ENCODE data around the gene INF2. TPM values are rescaled to one million over a fixed set of nuclear protein-coding genes. Genes with fewer than 3 reads are reported as not detected.

Gene INF2
- total and polyA plus RNA-seq, 9 of the 15 experiments (the other 6 are each of a cell fraction or from before 2014, with no cell fraction given), result 0.56 to 31.3 (median 7.8) TPM

GRCh38 chr14:104729835-104730181, 40.4 kb downstream of the INF2 start:
- intact Hi-C loops (cut with micrococcal nuclease), result no loop called here
- ChIA-PET POLR2A (no interaction called here), CTCF (ENCODE audit: low intra/inter-chr PET ratio) (no interaction called here)
- Histone ChIP-seq H3K9me3 (replicated peaks; ENCODE audit: control insufficient read depth, insufficient read depth, low read depth, low read length) (no peaks in the 10 kb centered on the region), H3K4me3 (peak overlapping the region; percentile 40), H4K20me1 (replicated peaks; ENCODE audit: control insufficient read depth, insufficient read depth, low read length) (no peaks in the 10 kb centered on the region; the same call in 1 of the 2 replicates), H3K27ac (ENCODE audit: extremely low read depth, low read depth, low read length) (peak overlapping the region; percentile 85), H2AFZ (ENCODE audit: low read depth, low read length) (peak overlapping the region; percentile 91), H3K36me3 (ENCODE audit: control insufficient read depth, insufficient read depth, low read length) (no peaks in the 10 kb centered on the region), H3K27me3 (ENCODE audit: control insufficient read depth in 2 of 2, insufficient read depth in 2 of 2, low read length in 2 of 2) (no peaks in the 10 kb centered on the region), H3K4me1 (replicated peaks in 1 of 2; ENCODE audit: control insufficient read depth in 2 of 2, insufficient read depth in 2 of 2, low read length in 2 of 2) (peaks cover 15 to 90% of the 10 kb centered on the region in 2 experiments), H3K4me2 (ENCODE audit: insufficient read depth, low read length) (peak overlapping the region; percentile 84), H3K79me2 (ENCODE audit: control insufficient read depth, insufficient read depth, low read length) (peaks cover 10% of the 10 kb centered on the region), H3K9me1 (ENCODE audit: control insufficient read depth, insufficient read depth, low read length) (peaks cover 4% of the 10 kb centered on the region), H3K9ac (ENCODE audit: insufficient read depth in 1 of 2, low read depth in 2 of 2, low read length in 2 of 2) (peak overlapping the region; percentile 79 to 90)
- WGBS (ENCODE audit: insufficient coverage, low coverage, missing lambda C conversion rate), result 0% methylated on average over 2 of the region's 16 CpGs
- no peak for FAIRE-seq
- no TSS peak for BruUV-seq (replicated peaks)
- in situ Hi-C loops (cut with MboI), result no loop called here
- ATAC-seq, result peak; percentile 64
- DNase-seq (ENCODE audit: extremely low read depth in 1 of 4, low spot score in 3 of 4), result peak; percentile 71 to 84 (median 80)
- TF ChIP-seq ARID2 (IDR thresholded peaks at IDR 0.05), result no peak
- no peak for TF ChIP-seq E2F8 (IDR thresholded peaks at IDR 0.05; ENCODE audit: low read depth, partially characterized antibody)
- no peak for TF ChIP-seq RNF219 (CRISPR knock-in tag; IDR thresholded peaks at IDR 0.05)
- peak; percentile 8; the same call in 1 of the 2 replicates for TF ChIP-seq EGR1 (conservative IDR thresholded peaks at IDR 0.05)
- no peak for TF ChIP-seq NCOR1 (IDR thresholded peaks at IDR 0.05)
- no peak for TF ChIP-seq ARID1B (IDR thresholded peaks at IDR 0.05)
- TF ChIP-seq CEBPZ (IDR thresholded peaks at IDR 0.05; ENCODE audit: borderline replicate concordance, low read depth, low read length), result no peak
- TF ChIP-seq MYNN (IDR thresholded peaks at IDR 0.05), result peak; percentile 33; the same call in 1 of the 2 replicates
- no peak for TF ChIP-seq MYNN (CRISPR knock-in tag; IDR thresholded peaks at IDR 0.05)
- no peak for TF ChIP-seq PHTF2 (CRISPR knock-in tag; IDR thresholded peaks at IDR 0.05)
- no peak for TF ChIP-seq LEF1 (IDR thresholded peaks at IDR 0.05)
- TF ChIP-seq PKNOX1 (IDR thresholded peaks at IDR 0.05), result no peak
- no peak for TF ChIP-seq ATF7 (IDR thresholded peaks at IDR 0.05)

Data from K562 (cell line).